Measurements from ENCODE around the gene S100B. TPM values are rescaled to one million over a fixed set of nuclear protein-coding genes. Genes with fewer than 3 reads are reported as not detected.

S100B gene
- total and polyA plus RNA-seq, 2 of the 13 experiments (the other 11 are each of a cell fraction or from before 2014, with no cell fraction given), result not detected

DNA sequence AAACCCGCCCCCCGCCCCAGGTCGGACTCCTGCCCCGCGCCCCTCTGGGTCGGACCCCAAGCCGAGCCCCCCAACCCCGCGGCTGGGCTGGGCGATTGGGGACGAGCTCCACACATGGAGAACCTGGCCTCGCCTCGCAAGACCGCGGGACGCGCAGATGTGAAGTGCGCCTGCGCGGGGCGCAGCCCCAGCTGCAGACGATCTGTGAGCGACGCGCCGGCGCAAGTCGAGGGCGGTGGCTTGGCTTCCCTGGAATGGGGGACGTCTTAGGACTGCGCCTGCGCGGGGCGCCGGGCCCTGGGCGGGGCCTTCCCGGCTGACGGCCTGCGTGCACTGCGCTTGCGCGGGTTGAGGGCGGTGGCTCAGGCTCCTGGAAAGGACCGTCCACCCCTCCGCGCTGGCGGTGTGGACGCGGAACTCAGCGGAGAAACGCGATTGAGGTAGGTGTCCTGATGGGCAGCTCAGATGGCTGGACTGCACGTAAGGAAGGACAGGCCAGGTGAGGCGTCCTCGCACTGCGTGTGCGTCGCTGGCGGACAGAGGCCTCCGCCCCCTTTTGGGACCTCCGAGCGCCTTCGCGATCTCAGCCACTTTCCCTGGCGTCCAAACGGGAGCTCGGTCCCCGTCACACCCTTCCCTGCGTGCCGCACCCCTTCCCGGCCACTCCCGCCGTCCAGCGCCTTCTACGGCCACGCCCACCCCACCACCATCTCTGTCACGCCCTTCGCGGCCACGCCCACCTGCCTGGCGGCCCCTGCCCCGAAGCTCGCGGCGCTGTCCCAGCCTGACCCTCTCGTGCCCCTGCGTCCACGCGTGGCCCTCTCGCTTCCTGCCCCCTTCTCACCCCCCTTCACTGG lies 30.7 kb upstream of the S100B start, which contains the start of gene PRMT2 (continued):
- TF ChIP-seq HIVEP1 (CRISPR knock-in tag; IDR thresholded peaks at IDR 0.05) (peak; percentile 86; the same call in 1 of the 2 replicates), ZNF382 (CRISPR knock-in tag; IDR thresholded peaks at IDR 0.05; ENCODE audit: borderline replicate concordance) (no peak), NCOR1 (IDR thresholded peaks at IDR 0.05; ENCODE audit: borderline replicate concordance, low read length) (0 out of 2 replicates have a peak, but pooled peaks have one; percentile 44), ZNF431 (CRISPR knock-in tag; IDR thresholded peaks at IDR 0.05; ENCODE audit: borderline replicate concordance, low read depth) (no peak), TSC22D2 (CRISPR knock-in tag; IDR thresholded peaks at IDR 0.05; ENCODE audit: borderline replicate concordance) (no peak), ZNF136 (CRISPR knock-in tag; IDR thresholded peaks at IDR 0.05; ENCODE audit: low read depth) (peak; percentile 77; the same call in 1 of the 2 replicates), TBL1XR1 (IDR thresholded peaks at IDR 0.05; ENCODE audit: borderline replicate concordance, low read length, partially characterized antibody) (no peak), DNMT3B (CRISPR knock-in tag; conservative IDR thresholded peaks at IDR 0.05) (0 out of 2 replicates have a peak, but pooled peaks have one; percentile 11), ZNF792 (CRISPR knock-in tag; IDR thresholded peaks at IDR 0.05) (no peak), DNMT1 (CRISPR knock-in tag; IDR thresholded peaks at IDR 0.05) (peak; percentile 82; the same call in 1 of the 2 replicates), SMYD3 (CRISPR knock-in tag; IDR thresholded peaks at IDR 0.05) (0 out of 2 replicates have a peak, but pooled peaks have one; percentile 48), ELF3 (CRISPR knock-in tag; IDR thresholded peaks at IDR 0.05) (peak; percentile 55; the same call in 1 of the 2 replicates), ZNF34 (CRISPR knock-in tag; IDR thresholded peaks at IDR 0.05; ENCODE audit: borderline replicate concordance) (peak; percentile 48; the same call in 1 of the 2 replicates), KDM2A (CRISPR knock-in tag; IDR thresholded peaks at IDR 0.05; ENCODE audit: borderline replicate concordance, low read depth) (peak; percentile 69; the same call in 1 of the 2 replicates), PHF21A (CRISPR knock-in tag; IDR thresholded peaks at IDR 0.05) (no peak), ZNF530 (CRISPR knock-in tag; IDR thresholded peaks at IDR 0.05; ENCODE audit: low read depth) (no peak), SRF (IDR thresholded peaks at IDR 0.05; ENCODE audit: low read depth, low read length) (no peak), ARHGAP35 (CRISPR knock-in tag; IDR thresholded peaks at IDR 0.05; ENCODE audit: borderline replicate concordance) (peak; percentile 37)
- TF ChIP-seq, protein P1, sequence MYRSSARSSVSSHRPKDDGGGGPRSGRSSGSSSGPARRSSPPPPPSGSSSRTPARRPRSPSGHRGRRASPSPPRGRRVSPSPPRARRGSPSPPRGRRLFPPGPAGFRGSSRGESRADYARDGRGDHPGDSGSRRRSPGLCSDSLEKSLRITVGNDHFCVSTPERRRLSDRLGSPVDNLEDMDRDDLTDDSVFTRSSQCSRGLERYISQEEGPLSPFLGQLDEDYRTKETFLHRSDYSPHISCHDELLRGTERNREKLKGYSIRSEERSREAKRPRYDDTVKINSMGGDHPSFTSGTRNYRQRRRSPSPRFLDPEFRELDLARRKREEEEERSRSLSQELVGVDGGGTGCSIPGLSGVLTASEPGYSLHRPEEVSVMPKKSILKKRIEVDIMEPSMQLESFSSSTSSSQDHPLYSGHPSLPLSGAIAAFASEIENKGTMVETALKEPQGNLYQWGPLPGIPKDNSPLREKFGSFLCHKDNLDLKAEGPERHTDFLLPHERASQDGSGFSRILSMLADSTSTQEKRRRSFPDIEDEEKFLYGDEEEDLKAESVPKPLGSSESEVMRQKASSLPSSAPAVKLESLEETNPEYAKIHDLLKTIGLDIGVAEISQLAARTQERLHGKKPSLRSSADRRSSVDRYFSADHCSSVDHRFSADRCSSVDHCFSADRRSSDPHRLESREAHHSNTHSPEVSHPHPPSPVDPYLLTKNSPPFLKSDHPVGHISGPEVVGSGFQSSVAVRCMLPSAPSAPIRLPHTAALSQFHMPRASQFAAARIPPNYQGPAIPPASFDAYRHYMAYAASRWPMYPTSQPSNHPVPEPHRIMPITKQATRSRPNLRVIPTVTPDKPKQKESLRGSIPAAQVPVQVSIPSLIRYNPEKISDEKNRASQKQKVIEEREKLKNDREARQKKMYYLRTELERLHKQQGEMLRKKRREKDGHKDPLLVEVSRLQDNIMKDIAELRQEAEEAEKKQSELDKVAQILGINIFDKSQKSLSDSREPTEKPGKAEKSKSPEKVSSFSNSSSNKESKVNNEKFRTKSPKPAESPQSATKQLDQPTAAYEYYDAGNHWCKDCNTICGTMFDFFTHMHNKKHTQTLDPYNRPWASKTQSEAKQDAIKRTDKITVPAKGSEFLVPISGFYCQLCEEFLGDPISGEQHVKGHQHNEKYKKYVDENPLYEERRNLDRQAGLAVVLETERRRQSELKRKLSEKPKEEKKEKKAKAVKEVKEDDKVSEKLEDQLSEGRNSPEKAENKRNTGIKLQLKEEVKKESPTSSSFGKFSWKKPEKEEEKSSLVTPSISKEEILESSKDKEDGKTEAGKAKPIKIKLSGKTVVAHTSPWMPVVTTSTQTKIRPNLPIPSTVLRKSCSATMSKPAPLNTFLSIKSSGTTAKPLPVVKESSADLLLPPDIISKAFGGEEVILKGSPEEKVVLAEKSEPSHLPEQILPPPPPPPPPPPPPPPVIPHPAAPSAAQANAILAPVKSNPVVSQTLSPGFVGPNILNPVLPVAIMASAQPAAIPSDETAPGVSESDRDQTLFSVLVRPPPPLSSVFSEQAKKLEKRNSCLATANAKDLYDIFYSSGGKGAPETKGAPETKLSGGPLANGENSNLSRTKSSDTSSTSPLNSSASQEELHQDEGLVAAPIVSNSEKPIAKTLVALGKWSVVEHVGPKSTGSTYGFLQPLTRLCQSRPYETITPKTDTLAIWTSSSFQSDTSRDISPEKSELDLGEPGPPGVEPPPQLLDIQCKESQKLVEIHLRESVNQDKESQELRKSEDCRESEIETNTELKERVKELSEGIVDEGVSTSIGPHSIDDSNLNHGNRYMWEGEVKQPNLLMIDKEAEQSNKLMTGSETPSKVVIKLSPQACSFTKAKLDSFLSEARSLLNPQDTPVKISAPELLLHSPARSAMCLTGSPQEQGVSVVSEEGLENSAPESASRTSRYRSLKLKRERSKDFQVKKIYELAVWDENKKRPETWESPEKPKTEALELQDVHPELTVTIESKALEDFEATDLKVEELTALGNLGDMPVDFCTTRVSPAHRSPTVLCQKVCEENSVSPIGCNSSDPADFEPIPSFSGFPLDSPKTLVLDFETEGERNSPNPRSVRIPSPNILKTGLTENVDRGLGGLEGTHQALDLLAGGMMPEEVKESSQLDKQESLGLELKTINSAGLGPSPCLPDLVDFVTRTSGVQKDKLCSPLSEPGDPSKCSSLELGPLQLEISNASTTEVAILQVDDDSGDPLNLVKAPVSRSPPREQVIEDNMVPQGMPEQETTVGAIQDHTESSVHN (CRISPR knock-in tag; IDR thresholded peaks at IDR 0.05), result peak; percentile 57; the same call in 1 of the 2 replicates
- TF ChIP-seq, protein P2, sequence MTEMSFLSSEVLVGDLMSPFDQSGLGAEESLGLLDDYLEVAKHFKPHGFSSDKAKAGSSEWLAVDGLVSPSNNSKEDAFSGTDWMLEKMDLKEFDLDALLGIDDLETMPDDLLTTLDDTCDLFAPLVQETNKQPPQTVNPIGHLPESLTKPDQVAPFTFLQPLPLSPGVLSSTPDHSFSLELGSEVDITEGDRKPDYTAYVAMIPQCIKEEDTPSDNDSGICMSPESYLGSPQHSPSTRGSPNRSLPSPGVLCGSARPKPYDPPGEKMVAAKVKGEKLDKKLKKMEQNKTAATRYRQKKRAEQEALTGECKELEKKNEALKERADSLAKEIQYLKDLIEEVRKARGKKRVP (CRISPR knock-in tag; IDR thresholded peaks at IDR 0.05), result no peak

Data from HepG2 (cell line).